NCI-H1694 (cell line): ENCODE measurements around the gene MAN2B1.
"Not testable (repeated sequence)": the region's sequence is repeated elsewhere in the genome, so short reads cannot be mapped to it uniquely, and the experiment has no call there.

Source experiments
- DNase-seq: peaks from one replicate; lab custom pipeline; 2025; lab: John Stamatoyannopoulos, UW

Gene MAN2B1

DNA sequence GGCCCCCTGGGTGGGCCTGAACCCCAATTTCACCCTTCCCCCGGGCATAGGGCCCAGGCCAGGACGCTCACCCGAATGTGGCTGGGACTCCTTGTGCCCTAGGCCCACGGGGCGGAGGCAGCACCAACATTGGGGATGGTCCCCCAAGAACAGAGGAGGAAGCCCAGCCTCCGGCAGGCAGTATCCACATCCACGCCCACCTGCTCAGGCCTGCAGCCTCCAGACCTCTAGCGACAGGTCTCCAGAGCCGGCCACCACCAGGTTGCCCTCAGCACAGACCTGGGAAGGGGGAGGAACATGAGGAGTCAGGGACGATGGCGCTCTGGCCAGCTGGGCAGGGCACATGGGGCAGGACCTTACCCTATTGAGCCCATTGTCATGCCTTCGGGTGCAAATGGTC lies 22.5 kb upstream of the MAN2B1 start:
- DNase-seq = no peak

DNA sequence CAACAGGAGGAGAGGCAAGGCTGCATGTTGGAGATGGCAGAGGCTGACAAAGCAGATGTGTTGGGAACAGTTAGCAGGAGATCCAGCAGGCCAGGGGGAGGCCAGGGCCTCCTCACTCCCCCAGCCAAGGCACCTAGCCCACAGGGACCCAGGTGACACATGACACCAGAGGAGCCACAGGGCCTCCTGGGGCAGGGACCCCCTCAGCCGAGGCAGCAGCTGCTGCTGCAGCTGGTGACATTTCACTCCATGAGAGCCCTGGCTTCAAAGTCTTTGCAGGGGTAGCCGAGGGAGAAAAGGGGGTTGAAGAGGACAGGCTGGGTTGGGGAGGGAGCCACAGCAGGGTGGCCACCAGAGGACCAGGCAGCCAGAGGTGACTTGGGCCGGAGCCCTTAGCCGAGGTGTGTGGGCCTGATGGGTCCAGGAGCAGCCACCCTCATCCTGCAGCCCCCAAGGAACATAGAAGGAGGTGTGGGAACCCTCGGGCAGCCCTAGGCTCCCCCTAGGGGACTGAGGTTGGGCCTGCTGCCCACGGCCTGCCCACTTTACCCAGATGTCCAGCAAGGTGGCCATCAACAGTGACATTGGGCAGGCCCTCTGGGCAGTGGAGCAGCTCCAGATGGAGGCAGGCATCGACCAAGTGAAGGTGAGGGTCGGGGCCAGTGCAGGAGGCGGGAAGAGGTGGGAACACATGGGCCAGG lies 21.1 kb upstream of the MAN2B1 start, which contains the start of gene GNG14:
GNG14 (plus strand) TSS at position 503 of the 701 bp plus-strand sequence; CDS start at position 554, 51 bp downstream.
- DNase-seq = no peak

DNA sequence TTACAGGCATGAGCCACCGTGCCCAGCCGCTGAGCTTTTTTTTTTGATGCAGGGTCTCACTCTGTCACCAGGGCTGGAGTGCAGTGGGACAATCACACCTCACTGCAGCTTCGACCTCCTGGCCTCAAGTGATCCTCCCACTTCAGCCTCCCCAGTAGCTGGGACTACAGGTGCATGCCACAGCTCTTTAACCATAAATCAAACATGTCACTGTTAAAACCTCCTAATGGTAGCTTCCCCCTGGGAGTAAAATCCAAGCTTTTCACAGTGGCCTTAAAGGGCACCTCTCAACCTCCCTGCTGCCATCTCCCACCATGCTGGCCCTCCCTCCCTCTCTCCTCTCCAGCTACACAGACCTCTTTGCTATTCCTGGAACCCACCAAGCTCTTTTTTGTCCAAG lies 19.3 kb upstream of the MAN2B1 start:
- DNase-seq = no peak

- DNase-seq = peak; percentile 94
Measured at GRCh38 chr19:12681074-12681987, 14.8 kb upstream of the MAN2B1 start, which contains the start of gene DHPS. Gene DHPS (minus strand): TSS chr19:12681880. CDS start chr19:12681766, 114 bp downstream.

- no peak for DNase-seq
Measured at GRCh38 chr19:12680034-12680433, 13.5 kb upstream of the MAN2B1 start.

GRCh38 chr19:12678039-12678438 lies 11.5 kb upstream of the MAN2B1 start:
- not testable (repeated sequence) for DNase-seq

DNA sequence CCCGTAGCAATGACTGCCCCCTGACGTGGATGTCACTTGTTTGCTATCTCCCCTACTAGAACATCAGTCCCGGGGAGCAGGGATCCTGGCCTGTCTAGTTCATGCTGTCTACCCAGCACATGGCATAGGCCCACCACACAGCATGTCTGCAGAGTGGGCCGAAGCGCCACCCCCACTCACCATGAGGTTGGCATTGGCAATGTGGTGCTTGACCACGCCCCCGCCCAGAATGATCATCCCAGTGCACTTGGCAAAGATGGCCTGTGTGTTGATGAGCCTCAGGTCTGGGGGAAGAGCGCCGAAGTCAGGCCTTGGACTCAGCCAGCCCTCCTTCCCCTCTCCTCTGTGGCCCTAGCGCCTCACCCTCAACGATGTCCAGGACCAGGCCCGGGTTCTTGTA lies 10.4 kb upstream of the MAN2B1 start:
- no peak for DNase-seq

- peak; percentile 41 for DNase-seq
Measured at GRCh38 chr19:12676384-12676792, 9.8 kb upstream of the MAN2B1 start.

GRCh38 chr19:12675940-12676339 lies 9.4 kb upstream of the MAN2B1 start:
- no peak for DNase-seq

GRCh38 chr19:12675399-12675798 lies 8.9 kb upstream of the MAN2B1 start:
- no peak for DNase-seq

DNA sequence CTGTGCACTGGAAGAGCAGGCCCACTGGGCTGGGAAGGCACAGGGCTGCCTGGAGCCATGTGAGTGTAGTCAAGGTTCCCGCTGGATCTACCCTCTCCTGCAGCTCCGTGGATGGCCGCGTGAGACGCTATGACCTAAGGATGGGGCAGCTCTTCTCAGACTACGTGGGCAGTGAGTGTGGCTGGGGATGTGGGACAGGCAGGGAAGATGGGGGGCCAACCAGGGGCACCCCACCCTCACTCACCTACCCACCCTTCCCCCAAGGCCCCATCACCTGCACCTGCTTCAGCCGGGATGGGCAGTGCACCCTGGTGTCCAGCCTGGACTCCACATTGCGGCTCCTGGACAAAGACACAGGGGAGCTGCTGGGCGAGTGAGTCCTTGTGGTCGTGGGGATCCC lies 6.2 kb upstream of the MAN2B1 start:
- DNase-seq = no peak

GRCh38 chr19:12670159-12670928 lies 3.8 kb upstream of the MAN2B1 start:
- DNase-seq = no peak

GRCh38 chr19:12669270-12670158 lies 3.0 kb upstream of the MAN2B1 start:
- DNase-seq = peak; percentile 47

DNA sequence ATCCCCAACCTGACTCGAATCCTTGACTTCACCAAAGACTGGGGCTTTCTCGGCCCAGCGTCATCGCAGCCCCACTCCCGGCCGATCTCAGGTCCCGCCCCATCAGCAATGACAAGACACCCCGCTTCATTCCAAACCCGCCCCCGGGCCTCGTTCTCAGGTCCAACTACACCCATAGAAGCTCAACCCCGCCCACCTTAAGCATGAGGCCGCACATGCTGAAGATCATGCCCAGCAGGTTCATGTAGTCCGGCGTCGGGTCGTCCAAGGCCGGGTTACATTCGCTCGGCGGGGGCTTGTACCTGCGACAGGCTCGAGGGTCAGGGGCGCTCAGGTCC lies 2.4 kb upstream of the MAN2B1 start:
- no peak for DNase-seq

DNA sequence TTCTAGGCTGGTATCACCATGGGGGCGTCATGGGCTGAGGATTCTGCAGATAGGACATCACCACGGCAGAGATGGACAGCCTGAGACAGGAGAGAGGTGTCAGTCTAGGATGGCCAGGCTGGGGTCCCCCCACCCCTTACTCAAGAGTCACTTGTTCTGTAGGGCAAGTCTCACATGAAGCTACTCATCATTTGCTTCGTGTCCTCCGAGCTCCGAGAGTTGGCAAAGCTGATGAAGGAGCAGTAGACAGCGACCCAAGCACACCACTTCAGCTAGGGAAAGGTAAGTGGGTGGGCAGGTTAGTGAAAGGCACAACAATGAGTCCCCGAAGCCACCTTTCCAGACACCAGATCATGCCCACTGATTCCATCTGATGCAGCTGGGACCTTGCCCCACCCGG lies 1.8 kb upstream of the MAN2B1 start:
- DNase-seq = no peak

- no peak for DNase-seq
Measured at GRCh38 chr19:12667731-12668302, 1.3 kb upstream of the MAN2B1 start.

DNA sequence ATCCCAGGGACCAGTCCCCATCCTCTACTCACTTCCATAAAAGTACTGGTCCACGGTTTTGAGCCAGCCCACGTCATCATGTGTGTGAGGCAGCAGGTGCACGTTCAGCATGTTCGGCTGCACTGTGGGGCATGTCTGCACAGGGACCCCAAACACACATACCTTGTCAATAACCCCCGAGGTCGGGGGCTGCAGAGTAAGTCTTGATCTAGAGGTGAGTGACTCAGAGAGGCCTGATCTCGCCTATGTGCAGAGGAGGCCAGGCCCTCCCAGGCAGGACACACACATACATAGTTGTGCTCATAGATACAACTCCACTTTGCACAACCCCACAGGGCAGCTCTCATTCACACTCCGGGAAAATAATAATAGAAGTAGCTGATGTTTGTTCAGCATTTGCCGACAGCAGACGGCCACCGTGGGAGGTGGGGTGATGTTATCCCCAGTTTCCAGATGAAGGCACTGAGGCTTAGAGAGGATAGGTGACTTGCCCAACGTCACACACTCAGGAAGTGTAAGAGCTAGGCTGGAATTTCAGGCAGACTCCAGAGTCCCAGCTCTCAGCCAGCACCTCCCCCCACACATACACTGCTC lies 774 bp downstream of the MAN2B1 start:
- no peak for DNase-seq

GRCh38 chr19:12665281-12665573 lies 1.3 kb downstream of the MAN2B1 start:
- DNase-seq = no peak

DNA sequence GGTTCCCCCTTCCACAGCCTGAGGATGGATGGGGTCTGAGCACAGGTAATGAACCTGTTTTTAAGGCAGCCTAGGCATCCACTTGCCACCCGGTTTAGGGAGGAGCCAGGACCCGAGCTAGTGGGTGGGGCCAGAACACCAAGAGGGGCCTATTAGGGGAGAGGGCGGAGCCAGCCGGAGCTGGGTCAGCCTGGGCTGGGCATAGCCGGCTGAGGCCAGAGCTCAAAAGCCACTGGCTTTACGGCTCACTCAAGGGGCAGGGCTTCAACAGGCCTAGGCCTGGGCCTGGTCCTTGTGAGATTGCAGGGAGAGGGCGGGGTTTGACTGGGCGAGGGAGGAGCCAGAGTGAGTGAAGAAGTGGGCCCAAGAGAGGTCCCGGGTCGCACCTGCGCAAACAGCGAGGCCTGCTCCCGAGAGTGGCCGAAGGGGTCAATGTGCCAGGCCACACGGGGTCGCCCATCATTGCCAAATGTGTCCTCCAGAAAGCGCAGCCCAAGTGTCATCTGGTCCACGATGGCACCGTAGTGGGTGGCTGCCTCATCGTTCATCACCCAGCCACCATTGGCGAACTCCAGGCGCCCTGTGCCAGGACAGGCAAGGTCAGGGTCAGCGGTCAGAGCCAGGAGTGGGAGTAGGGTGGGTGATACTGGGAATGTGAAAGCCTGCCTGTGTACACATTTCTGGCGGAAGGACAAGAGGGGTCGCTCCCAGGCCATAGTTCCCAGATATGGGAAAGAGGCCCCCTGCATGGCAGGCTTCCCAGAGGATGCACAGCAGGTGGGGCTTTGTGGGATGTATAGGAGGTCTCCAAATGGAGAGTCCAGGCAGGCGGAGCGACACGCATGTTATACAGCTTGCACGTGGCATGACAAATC lies 1.9 kb downstream of the MAN2B1 start:
- DNase-seq = no peak

DNA sequence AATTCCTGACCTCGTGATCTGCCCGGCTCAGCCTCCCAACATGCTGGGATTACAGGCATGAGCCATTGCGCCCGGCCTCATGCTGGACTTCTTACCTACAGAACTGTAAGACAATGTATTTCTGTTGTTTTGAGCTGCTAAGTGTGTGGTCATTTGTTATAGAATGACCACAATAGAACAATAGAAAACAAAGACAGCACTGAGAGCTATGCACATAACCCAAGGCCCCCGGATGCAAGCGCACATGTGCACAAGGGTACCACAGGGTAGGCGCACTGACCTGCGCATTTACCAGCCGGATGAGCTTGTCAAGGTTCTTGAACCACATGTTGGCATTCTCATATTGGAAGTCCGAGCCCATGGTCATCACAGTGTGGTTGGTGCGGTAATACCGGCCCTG lies 5.6 kb downstream of the MAN2B1 start:
- no peak for DNase-seq
